Embryonic facial prominence (tissue), 1 donor: ENCODE results near the gene TEX22.

Source experiments
- DNase-seq: peaks from one replicate; pipeline ENCODE4 v3.0.0-alpha.2; 2016; ENCODE audit errors: extremely low spot score

TEX22 gene

DNA sequence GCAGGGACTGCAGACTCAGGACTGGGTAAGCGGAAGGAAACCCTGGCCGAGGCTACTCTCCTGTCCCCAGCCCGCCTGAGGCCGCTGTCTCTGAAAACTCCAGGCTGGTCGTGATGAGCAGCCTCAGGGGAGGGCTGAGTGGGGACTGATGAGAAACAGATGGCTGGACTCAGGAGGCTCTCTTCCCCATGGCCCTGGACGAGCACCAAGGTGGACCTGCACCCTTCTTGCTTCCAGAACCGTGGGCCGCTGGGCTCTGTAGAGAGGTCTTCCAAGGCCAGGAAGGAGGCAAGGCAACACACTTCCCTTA, 1.1 kb downstream of the TEX22 start:
- DNase-seq, result no peak

DNA sequence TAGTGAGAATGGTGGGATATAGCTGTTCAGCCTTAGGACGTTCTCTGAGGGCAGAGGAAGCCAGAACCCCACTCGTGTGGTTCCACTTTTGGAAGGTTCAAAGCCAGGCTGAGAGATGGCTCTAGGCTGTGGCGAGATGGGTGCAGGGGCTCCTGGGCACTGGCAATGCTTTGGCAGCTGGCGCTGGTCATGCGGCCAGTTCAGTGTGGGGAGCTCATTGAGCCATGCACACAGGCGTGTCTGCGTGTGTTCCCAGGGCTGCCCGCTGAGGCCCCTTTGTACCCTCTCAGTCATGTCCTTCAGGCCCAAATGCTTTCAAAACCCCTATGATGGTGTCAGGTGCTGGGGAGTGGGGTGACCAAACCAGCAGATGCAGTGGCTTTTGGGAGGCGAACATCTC, 1.7 kb downstream of the TEX22 start:
- DNase-seq, result no peak

DNA sequence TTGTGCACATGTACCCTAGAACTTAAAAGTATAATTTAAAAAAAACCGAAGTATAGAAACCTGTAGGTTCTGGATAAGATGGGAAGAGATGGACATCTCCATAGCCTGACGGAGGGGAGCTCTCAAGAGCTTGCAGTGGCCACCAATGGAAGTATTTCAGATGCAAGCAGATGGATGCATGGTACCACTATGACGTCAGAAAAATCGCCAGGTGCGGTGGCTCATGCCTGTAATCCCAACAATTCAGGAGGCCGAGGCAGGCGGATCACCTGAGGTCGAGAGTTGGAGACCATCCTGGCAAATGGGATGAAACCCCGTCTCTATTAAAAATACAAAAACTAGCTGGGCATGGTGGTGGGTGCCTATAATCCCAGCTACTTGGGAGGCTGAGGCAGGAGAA, 3.4 kb downstream of the TEX22 start:
- no peak for DNase-seq

DNA sequence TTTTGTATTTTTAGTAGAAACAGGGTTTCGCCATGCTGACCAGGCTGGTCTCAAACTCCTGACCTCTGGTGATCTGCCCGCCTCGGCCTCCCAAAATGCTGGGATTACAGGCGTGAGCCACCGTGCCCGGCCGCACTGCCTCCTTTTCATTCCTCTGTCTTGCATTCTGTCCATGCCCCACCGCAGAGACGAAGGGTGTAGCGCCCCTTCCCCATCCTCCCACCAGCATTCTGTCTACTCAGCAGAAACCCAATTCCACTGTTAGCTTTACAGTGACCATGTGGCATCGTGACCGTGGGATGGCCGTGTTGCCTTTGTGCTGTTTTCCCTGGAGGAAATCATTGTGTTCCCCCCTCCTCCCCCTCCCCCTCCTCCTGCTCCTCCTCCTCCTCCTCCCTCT, 10.3 kb downstream of the TEX22 start:
- no peak for DNase-seq

DNA sequence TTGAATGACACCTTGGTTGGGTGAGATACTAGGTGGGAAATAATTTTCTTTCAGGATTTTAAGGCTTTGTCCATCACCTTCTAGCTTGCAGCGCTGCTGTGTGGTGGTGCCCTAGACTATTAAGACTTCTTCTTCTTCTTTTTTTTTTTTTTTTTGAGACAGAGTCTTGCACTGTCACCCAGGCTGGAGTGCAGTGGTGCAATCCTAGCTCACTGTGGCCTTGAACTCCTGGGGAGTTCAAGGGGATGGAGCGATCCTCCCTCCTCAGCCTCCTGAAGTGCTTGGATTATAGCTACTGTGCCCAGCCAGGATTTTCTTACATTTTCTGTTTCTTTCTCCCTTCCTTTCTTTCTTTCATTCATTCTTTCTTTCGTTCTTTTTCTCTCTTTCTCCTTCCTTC, 11.0 kb downstream of the TEX22 start:
- no peak for DNase-seq

DNA sequence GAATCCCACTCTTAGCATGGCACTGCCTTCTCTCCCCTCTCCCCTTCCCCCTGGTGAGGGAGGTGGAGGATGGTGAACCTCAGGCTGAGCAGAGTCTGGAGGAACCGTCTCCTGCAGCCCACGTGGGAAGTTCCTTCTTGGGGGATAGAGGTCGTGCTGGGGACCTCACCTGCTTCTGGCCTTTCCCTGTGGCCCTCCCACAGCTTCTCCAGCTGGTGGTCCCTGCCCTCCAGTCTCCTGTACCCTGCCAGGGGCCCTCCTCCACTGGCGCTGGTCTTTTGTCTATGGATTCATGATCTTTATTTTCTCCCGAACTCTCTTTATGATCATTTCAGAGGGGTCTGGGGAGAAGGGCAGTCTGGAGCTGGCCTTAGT, 12.3 kb downstream of the TEX22 start:
- no peak for DNase-seq

DNA sequence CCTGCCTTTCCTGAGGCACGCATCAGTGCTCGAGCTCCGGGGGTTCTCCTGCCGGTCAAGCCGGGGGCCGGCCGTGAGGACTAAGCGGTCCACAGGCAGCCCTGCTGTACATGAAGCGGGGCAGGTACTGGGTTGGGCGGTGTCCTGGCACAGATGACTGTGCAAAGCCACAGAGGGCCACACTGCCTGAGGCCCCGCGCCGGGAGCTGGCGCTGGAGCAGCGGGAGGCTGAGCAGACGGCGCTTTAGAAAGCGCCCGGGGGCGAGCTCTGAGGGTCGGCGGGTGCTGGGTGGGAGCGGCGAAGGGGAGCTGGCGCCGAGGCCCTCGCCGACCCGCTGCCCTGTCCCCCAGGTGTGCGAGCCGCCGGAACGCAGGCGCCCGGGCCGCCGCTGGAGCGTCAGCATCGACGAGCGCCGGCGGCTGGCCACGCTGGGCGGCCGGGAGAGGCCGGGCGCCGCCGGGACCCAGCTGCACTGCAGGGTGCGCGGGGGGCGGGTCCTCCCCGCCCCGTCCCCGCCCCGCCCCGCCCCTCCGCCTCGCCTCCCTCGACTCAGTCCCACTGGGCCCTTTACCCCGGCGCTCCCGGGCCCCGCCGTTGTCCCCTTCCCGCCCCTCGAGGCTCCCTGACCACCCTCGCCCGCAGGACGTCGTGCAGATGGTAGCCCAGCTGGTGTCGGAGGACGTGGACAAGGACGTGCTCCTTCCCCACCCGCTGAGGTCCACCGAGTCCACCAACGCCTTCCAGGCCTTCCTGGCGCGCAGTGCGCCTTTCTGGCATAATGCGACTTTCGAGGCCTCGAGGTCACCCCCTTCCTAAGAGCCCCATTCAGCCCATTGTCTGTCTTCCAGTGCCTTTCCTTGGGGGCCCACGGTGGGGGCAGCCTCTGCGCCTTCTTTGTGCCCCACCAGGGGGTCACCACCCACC, 12.9 kb downstream of the TEX22 start:
- no peak for DNase-seq

DNA sequence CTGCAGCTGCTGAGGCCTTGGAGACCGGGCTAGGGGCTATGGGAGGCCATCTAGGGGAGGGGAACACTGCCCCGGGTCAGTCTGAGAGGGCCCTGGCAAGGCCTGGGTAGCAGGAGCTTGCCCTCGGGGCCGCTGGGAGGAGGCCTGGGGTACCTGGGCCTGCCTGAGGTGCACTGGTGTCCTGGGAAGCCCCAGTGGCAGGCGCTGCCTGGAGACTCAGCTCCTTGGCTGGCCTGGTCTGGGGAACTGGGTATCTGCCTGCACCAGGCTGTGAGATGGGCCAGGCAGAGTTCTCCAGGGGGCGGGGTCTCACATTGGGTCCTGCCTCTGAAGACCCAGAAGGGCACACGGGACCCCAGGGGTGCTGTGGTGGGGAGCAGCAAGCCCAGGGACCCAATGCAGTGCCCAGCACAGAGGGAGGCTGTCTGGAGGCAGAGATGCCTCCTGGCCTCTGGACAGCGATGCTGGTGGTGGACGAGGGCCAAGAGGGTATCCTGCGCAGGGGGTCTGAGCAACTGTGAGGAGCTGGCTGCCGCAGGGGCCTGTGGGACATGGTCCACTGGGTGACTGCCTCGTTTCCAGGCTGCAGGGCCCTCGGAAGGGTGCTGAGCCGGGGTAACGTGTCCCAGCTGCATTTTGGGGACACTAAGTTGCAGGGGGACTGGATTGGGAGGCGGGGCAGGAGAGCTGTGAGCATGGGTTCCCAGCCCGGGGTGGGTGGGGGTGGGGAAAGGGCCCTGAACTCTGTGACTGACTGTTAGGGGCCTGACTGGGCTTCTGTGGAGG, 13.8 kb downstream of the TEX22 start:
- no peak for DNase-seq

DNA sequence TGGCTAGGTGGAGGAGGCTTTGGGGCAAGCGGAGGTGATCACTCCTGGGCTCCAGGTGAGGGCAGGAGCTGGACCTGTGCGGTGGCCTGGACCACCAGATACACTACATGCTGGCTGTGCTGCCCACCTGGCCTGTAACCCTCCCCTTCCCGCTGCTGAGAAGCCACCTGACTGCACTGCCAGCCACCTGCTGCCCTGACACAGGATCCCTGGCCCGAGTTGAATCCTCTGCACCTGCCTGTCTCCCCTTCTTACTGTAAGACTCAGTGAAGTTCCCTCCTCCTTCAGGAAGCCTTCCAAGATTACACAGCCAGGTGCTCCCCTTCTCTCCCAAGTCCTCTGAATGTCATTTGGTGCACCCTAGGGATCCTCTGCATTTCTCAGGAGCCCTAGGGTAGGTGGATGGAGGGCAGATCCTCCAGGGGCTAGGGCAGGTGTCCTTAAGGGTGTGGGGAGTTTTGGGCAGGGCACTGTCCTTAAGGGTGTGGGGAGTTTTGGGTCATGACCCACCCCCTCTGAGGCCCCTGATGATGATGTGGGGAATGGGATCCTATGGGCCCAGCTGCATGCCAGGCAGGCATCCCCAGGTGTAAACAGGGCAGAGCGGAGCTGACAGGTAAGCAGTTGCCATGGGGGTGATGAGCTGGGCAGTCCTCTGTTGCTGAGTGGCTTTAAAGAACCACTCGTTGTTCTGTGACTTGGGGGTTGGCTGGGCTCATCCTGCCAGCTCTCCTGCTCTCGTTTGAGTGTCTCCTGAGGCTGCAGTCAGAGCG, 14.6 kb downstream of the TEX22 start:
- no peak for DNase-seq

DNA sequence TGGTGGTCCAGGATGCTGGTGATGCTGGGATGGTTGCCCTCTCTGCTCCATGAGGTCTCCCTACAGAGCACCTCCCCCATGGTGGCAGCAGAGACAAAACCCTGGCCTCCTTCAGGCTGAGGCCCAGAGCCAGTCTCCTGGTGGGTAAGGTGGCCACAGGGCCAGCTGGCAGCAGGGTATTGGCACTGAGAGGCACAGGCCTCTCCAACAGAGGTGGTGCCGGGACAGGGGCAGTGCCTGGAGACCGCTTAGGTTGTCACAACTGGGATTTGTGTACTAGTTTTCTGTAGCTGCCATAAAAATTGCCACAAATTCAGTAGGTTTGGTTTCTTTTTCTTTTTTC, 15.2 kb downstream of the TEX22 start:
- DNase-seq, result no peak

DNA sequence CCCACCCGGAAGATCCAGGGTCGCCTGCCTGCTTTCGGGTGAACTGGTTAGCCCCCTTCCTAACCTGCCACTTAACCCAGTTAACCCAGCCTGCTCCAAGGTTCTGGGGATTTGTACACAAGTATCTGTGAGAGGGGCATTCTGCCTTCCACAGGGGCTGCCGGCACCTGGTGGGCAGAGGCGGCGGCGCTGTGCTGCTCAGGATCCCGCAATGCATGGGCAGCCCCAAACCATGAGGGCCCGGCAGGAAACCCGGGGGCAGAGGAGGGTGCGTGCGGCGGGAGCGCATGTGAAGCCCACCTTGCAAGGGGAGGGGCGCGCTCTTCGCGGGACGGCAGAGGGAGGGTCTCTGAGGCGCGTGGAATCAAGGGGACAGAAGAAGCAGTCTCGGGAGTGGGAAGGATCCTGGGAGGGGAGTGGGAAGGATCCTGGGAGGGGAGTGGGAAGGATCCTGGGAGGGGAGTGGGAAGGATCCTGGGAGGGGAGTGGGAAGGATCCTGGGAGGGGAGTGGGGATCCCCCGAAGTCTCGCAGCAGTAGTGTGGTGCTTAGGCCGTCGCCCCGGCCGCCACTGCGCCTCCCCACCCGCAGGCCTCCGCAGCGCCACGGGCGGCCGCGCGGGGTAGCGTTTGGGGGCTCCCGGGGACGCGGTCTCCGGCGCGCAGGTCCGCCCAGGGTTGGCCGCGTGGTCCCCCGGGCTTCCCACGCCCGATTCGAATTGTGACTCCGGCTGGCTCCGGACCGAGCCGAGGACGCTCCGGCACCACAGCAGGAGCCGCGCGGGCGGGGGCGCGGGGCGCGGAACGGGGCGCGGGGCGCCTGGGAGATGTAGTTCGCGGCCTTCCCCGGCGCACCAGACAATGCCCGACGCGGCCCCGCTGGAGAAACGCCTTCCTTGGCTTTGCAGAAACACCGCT, 16.4 kb downstream of the TEX22 start:
- peak; percentile 27 for DNase-seq

DNA sequence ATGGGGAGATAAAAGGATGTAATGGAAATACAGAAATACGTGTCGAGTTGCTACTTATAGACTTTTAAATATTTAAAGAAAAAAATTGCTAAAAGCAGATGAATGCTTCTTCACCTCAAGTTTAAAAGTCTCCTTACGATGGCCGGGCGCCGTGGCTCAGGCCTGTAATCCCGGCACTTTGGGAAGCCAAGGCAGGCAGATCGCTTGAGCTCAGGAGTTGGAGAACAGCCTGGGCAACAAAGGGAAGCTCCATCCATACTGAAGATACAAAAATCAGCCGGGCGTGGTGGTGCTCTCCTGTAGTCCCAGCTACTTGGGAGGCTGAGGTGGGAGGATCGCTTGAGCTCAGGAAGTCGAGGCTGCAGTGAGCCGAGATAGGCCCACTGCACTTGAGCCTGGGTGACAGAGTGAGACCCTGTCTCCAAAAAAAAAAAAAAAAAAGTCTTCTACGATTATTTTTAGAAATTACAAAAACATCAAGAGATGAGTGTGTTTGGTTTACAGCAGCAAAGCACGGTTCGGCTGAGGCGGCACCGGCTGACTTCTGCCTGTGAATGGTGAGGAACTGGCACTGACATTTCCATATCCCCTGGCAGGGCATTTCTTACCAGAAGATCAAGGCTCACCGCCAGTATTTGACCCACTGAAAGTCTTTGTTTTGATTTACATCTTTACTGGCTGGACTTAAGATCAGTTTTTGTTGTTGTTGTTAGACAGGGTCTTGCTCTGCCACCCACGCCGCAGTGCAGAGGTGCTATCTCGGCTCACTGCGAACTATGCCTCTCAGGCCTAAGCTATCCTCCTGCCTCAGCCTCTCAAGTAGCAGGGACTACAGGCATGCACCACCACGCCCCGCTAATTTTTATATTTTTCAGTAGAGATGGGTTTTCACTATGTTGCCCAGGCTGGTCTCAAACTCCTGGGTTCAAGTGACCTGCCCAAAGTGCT, 17.4 kb downstream of the TEX22 start:
- no peak for DNase-seq

DNA sequence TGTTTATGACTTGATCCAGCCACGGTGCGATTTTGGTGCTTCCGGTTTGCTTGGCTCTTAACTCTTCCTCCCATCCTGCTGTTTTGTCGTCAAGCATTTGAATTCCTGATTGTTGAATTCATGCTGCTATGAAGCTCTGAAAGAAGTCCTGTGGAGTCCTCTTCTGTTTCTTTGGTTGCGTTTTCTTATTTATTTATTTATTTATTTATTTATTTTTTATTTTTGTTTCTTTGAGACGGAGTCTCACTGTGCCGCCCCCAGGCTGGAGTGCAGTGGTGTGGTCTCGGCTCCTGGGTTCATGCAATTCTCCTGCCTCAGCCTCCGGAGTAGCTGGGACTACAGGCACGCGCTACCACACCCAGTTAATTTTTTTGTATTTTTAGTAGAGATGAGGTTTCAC, 18.3 kb downstream of the TEX22 start:
- DNase-seq, result no peak

DNA sequence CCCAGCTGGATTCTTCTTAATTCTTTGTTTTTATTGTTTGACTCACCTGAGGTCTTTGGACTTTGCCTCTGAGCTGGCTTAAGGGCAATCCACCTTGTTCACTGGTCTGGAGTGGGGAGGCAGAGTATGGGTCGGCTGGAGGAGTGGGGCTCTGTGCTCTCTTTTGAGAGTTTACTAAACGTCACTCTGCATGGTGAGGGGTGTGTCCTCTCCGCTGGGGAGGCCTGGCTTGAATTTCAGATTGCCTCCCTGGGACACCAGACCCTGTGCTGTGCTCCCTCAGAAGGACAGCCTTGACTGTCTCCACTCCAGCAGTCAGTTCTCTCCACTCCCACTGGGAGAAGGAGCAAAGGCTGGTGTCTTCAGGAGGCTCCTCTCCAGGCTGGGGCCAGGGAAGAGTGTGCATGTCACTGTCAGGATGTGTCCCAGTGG, 19.4 kb downstream of the TEX22 start:
- no peak for DNase-seq

DNA sequence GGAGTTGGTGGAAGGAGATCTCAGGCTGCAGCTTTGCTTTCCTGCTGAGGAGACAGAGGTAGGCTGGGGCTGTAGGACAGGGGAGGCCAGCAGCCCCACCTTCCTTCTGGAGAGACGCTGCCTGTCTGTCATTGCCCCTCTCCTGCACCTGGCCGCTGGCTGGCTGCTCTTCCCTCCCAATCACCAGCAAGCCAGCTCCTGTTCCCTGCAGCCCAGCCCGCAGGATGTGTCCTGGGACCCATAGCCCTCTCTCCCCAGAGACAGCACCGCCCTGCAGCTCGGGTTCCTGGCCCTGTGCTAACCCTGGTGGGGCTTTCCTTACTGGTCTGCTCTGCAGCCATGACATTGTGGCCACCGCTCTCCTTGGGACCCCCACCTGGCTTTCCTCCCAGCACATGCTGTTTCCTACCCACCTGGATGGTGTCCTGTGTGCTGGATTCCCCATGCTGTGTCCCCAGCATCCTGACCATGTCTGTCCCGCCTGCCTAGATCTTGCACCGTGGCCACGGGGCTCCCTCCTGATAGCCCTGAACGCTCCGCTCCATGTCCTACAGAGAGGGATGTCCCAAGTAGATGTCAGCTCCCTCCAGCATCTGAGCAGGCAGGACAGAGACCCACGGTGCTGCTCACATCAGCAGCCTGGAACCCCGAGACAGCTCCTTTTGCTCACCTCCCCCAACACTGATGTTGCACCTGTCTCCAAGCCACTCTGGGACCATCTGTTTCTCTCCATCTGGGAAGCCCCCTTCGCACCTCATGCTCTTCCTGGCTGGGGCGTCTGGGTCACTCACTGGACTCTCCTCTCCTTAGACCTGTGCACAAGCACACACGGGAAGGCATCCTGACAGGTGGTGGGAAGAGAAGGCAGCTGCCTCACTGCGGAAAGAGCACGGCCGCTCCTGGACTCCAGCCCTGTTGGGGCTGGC, 20.2 kb downstream of the TEX22 start:
- DNase-seq, result no peak

DNA sequence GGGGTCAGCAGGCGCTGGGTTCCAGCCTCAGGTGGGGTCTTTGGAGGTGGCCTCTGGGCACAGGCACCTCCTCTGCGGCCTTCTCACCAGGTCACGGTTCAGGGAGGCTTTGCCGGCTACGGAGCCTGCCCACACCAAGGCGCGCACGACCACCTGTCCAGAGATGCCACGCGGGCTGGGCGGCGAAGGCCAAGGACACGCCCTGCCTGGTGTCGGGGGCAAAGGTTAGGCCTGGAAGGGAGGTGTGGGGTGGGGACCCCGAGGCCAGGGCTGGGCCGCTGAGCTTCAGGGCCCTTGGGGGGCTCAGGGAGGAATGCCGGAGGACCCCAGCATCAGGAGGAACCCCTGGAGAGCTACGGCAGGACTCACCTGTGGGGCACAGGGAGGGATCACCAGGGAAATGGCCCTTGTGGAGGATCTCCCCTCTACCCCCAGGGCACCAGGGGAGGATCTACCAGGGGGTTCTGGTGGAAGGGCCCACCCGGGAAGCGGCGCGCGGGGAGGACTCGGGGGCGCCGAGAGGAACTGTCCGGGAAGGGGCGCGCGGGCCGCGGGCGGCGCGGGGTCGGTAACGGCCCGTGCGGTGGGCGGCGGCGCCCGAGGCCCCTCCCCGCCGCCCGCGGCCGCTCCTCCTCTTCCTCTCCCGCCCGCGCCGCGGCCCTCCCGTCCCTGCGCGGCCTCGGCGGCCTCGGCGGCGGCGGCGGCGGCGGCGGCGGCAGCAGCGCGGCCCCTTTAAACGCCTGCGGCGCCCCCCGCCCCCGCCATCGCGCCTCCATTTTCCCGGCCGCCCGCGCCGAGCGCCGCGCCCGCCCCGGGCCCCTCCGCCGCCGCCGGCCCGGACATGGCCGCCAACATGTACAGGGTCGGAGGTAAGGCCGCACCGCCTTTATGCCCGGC, 21.1 kb downstream of the TEX22 start, which contains the start of gene MTA1:
Gene MTA1, plus strand, starts transcription at position 633 of the 897 bp plus-strand sequence. Its CDS starts 209 bp downstream, at position 842.
- DNase-seq, result no peak

DNA sequence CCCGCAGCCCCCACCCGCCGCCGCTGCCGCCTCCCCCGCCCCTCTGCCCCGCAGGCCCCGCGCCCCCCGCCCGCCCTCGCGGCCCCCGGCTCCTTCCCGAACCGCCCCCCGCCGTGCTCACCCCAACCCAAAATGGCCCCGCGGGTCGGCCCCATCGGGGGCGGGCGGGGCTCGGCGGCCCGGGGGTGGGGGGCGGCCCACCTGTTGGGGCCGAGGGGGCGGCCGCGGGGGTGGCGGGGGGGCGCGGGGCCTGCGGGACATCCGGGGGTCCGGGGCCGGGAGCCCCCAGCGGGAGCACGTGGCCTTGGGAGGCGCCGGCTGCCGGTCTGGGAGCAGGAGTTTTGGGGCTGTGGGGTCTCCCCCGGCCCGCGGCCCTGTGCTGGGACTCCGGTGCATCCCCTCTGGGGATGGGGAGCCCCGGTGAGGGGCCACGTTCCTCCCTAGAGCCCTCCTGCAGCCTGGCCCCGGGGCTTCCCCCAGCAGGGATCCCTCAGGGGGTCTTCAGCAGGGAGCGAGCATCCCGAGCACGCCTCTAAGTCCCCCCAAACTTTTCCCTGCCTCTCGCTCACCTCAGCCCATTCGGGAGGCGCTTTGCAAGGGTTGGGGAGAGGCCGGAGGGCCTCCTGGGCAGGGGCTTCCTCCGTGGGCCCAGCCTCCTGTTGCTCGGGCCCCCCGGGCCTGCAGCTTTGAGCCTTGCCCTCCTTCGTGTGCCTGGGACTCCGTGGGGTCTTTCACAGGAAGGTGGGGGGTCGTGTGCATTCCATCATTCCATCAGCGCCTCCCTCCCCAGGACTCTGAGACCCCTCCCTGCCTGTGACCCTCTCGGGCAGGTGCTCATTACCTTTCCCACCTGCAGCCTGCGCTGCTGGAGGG, 22.0 kb downstream of the TEX22 start:
- no peak for DNase-seq
